SK-N-SH treated with all-trans-retinoic acid at 6 μM for 48 hours (cell line): ENCODE measurements around the gene BATF.

ENCODE experiments used
- BACH2 ChIP-seq: fragments of 250-450 bp; sonication (Bioruptor Pico); IDR thresholded peaks from 2 replicates; pipeline ENCODE4 v1.9.0; 2021; ENCODE audit warnings: mild to moderate bottlenecking, borderline replicate concordance
- CREB5 ChIP-seq: fragments of 250-450 bp; sonication (Bioruptor Pico); IDR thresholded peaks from 2 replicates; pipeline ENCODE4 v1.5.1; 2020; ENCODE audit warnings: low read depth, mild to moderate bottlenecking, moderate library complexity
- ESRRG ChIP-seq: fragments of 250-450 bp; sonication (Bioruptor Pico); IDR thresholded peaks from 2 replicates; pipeline ENCODE4 v1.6.1; 2021; ENCODE audit warnings: mild to moderate bottlenecking
- GLIS3 ChIP-seq: fragments of 250-450 bp; sonication (Bioruptor Pico); IDR thresholded peaks from 2 replicates; pipeline ENCODE4 v1.5.0; 2020; ENCODE audit warnings: mild to moderate bottlenecking, moderate library complexity
- PATZ1 ChIP-seq: fragments of 250-450 bp; sonication (Bioruptor Pico); IDR thresholded peaks from 2 replicates; pipeline ENCODE4 v1.8.0; 2020; ENCODE audit warnings: mild to moderate bottlenecking, moderate library complexity, borderline replicate concordance
- POU6F1 ChIP-seq: fragments of 250-450 bp; sonication (Bioruptor Pico); IDR thresholded peaks from 2 replicates; pipeline ENCODE4 v1.8.0; 2021; ENCODE audit warnings: low read depth, mild to moderate bottlenecking, moderate library complexity, borderline replicate concordance
- SNAI2 ChIP-seq: fragments of 250-450 bp; sonication (Bioruptor Pico); IDR thresholded peaks from 2 replicates; pipeline ENCODE4 v1.5.0; 2020; ENCODE audit warnings: mild to moderate bottlenecking, moderate library complexity
- TSHZ2 ChIP-seq: fragments of 250-450 bp; sonication (Bioruptor Pico); IDR thresholded peaks from 2 replicates; pipeline ENCODE4 v1.5.0; 2020; ENCODE audit warnings: mild to moderate bottlenecking, moderate library complexity
- ZC3H10 ChIP-seq: fragments of 250-450 bp; sonication (Bioruptor Pico); IDR thresholded peaks from 2 replicates; pipeline ENCODE4 v1.5.1; 2021; ENCODE audit warnings: mild to moderate bottlenecking, moderate library complexity
- TF ChIP-seq, protein P1 (sequence below): fragments of 250-450 bp; sonication (Bioruptor Pico); IDR thresholded peaks from 2 replicates; pipeline ENCODE4 v1.5.1; 2021; ENCODE audit warnings: mild to moderate bottlenecking, moderate library complexity

DNA sequence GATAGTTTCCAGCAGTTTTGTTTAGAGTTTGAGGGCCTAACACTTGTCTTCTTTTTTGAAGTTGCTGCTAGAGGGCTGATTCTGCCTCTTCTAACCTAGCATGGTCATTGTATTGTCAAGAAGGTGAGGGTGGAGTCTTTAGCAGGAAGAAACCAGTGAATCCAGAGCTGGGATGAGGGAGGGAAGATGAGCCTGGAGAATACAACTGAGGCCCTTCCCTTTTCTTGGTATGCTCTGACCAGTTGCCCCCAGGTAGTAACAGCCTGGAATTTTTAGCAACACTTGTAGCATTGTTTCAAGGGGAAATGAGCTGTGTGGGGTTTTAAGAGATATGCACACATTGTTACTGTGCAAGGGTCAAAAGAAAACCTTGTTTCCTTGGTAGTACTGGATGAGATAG lies 65.1 kb downstream of the BATF start:
- TF ChIP-seq PATZ1 (CRISPR knock-in tag) (no peak), POU6F1 (no peak), GLIS3 (CRISPR knock-in tag) (no peak), CREB5 (CRISPR knock-in tag) (no peak), BACH2 (CRISPR knock-in tag) (no peak), ZC3H10 (CRISPR knock-in tag) (no peak), TSHZ2 (no peak), ESRRG (CRISPR knock-in tag) (no peak), SNAI2 (CRISPR knock-in tag) (no peak)
- TF ChIP-seq, protein P1, sequence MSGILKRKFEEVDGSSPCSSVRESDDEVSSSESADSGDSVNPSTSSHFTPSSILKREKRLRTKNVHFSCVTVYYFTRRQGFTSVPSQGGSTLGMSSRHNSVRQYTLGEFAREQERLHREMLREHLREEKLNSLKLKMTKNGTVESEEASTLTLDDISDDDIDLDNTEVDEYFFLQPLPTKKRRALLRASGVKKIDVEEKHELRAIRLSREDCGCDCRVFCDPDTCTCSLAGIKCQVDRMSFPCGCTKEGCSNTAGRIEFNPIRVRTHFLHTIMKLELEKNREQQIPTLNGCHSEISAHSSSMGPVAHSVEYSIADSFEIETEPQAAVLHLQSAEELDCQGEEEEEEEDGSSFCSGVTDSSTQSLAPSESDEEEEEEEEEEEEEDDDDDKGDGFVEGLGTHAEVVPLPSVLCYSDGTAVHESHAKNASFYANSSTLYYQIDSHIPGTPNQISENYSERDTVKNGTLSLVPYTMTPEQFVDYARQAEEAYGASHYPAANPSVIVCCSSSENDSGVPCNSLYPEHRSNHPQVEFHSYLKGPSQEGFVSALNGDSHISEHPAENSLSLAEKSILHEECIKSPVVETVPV (CRISPR knock-in tag) = no peak
